B cell (primary cell): ENCODE data around the gene CORO2B. TPM values are rescaled to one million over a fixed set of nuclear protein-coding genes. Genes with fewer than 3 reads are reported as not detected.

Experiments
- ATAC-seq: fragments of 200-7000 bp; cut with Tn5 transposase; one replicate; pipeline ENCODE4 v1.10.0; 2021; ENCODE audit warnings: low read depth, mild to moderate bottlenecking, moderate number of reproducible peaks, moderate library complexity
- CTCF ChIA-PET: fragments of 350-600 bp; sonication (Branson Sonifier 250); formaldehyde crosslinking; loops from one replicate; lab custom pipeline; 2021; ENCODE audit warnings: antibody characterized with exemption, inconsistent platforms; lab: Charles Lee
- POLR2A ChIA-PET: fragments of 350-600 bp; sonication (Branson Sonifier 250); formaldehyde crosslinking; loops from one replicate; lab custom pipeline; 2021; ENCODE audit warnings: antibody characterized with exemption; lab: Charles Lee
- DNase-seq: peaks from one replicate; pipeline ENCODE4 v3.0.0; 2013
- H2AFZ ChIP-seq: 2 replicates; pipeline ENCODE4 v1.6.1; 2012; ENCODE audit warnings: mild to moderate bottlenecking, low read depth, low read length; ENCODE audit not compliant: insufficient read depth, poor library complexity, severe bottlenecking
- H3K27ac ChIP-seq, 2 donors: 1 replicate in 1 of 2; 2 replicates in 1 of 2; pipeline ENCODE4 v1.5.1; 2012 to 2013; ENCODE audit warnings: low read length in 2 of 2, mild to moderate bottlenecking in 2 of 2, moderate library complexity in 1 of 2
- H3K27me3 ChIP-seq, 4 experiments: fragments of 200-600 bp in 1 of 4; sonication (generic) in 1 of 4; replicated peaks in 1 of 4; 1 replicate in 2 of 4; 2 replicates in 2 of 4; pipeline versions ENCODE4 v1.6.1 to v1.7.0; 2013 to 2016; ENCODE audit warnings: low read length in 3 of 4, mild to moderate bottlenecking in 2 of 4, mixed read lengths in 1 of 4, moderate library complexity in 1 of 4; ENCODE audit not compliant: insufficient read depth in 4 of 4, control insufficient read depth in 3 of 4; ENCODE audit errors: control extremely low read depth in 1 of 4
- H3K36me3 ChIP-seq, 2 experiments: replicated peaks in 1 of 2; 1 replicate in 1 of 2; 2 replicates in 1 of 2; pipeline versions ENCODE4 v1.6.1 to v1.7.1; 2013; ENCODE audit warnings: low read length in 1 of 2; ENCODE audit not compliant: insufficient read depth in 2 of 2, control insufficient read depth in 1 of 2; ENCODE audit errors: control extremely low read depth in 1 of 2, extremely low read depth in 1 of 2
- H3K4me1 ChIP-seq, 2 donors: fragments of 200-600 bp in 1 of 2; sonication (generic) in 1 of 2; 1 replicate in 1 of 2; 2 replicates in 1 of 2; pipeline versions ENCODE4 v1.5.1 to v1.6.1; 2013 to 2017; ENCODE audit warnings: low read length in 2 of 2; ENCODE audit not compliant: control insufficient read depth in 2 of 2, insufficient read depth in 2 of 2
- H3K4me2 ChIP-seq: replicated peaks from 2 replicates; pipeline ENCODE3; 2012; ENCODE audit warnings: mild to moderate bottlenecking, low read depth, low read length; ENCODE audit not compliant: poor library complexity, severe bottlenecking
- H3K4me3 ChIP-seq, 5 experiments: fragments of 200-600 bp in 1 of 5; sonication (generic) in 1 of 5; 1 replicate in 3 of 5; 2 replicates in 2 of 5; pipeline versions ENCODE4 v1.5.1 to v1.7.0; 2011 to 2016; ENCODE audit warnings: low read length in 4 of 5, mild to moderate bottlenecking in 4 of 5, low read depth in 2 of 5, control low read depth in 1 of 5, moderate library complexity in 1 of 5; ENCODE audit not compliant: insufficient read depth in 1 of 5; ENCODE audit errors: control extremely low read depth in 1 of 5, extremely low read depth in 1 of 5
- H3K79me2 ChIP-seq: fragments of 200-600 bp; sonication (generic); one replicate; pipeline ENCODE4 v1.6.0; 2016; ENCODE audit warnings: low read length; ENCODE audit not compliant: control insufficient read depth, insufficient read depth
- H3K9ac ChIP-seq: fragments of 200-600 bp; sonication (generic); 2 replicates; pipeline ENCODE4 v1.6.1; 2017; ENCODE audit warnings: mild to moderate bottlenecking, low read length, moderate library complexity
- H3K9me3 ChIP-seq, 3 donors: one replicate each; pipeline versions ENCODE4 v1.6.1 to v1.7.1; 2013; ENCODE audit warnings: low read length in 2 of 3; ENCODE audit not compliant: control insufficient read depth in 2 of 3, insufficient read depth in 1 of 3; ENCODE audit errors: control extremely low read depth in 1 of 3
- H4K20me1 ChIP-seq: 2 replicates; pipeline ENCODE4 v1.6.0; 2012; ENCODE audit warnings: mild to moderate bottlenecking, low read length; ENCODE audit not compliant: insufficient read depth, control insufficient read depth, poor library complexity, severe bottlenecking
- H3K27ac Mint-ChIP-seq: one replicate; pipeline ENCODE4 v1.8.0; 2021; ENCODE audit warnings: mixed read lengths
- H3K27me3 Mint-ChIP-seq: one replicate; pipeline ENCODE4 v1.8.0; 2021; ENCODE audit warnings: mixed read lengths
- H3K4me1 Mint-ChIP-seq: one replicate; pipeline ENCODE4 v1.8.0; 2021; ENCODE audit warnings: mixed read lengths
- H3K4me3 Mint-ChIP-seq: one replicate; pipeline ENCODE4 v1.8.0; 2021; ENCODE audit warnings: mixed read lengths
- H3K9me3 Mint-ChIP-seq: one replicate; pipeline ENCODE4 v1.8.0; 2022; ENCODE audit warnings: mixed read lengths; ENCODE audit not compliant: insufficient read depth
- EZH2 ChIP-seq: IDR thresholded peaks from 2 replicates; pipeline ENCODE4 v1.6.1; 2012; ENCODE audit warnings: borderline replicate concordance, low read depth, mild to moderate bottlenecking, moderate library complexity, low read length; ENCODE audit not compliant: insufficient read depth, poor library complexity, severe bottlenecking
- WGBS: methylation state at CpG from one replicate; pipeline ENCODE4 v1.1.5; 2013; ENCODE audit warnings: missing lambda C conversion rate; ENCODE audit not compliant: insufficient coverage; 5-methylcytosine and 5-hydroxymethylcytosine counted together
- intact Hi-C: fragments of 100-400 bp; cut with micrococcal nuclease; formaldehyde crosslinking; loops from one replicate; pipeline ENCODE4 v1.10.0; 2022
- polyA plus RNA-seq: library from polyadenylated mRNA; depleted of rRNA; stranded (reverse); fragments of >200 nt; gene quantifications from 2 replicates; pipeline ENCODE4 v1.2.3, GENCODE V29; 2012
- total RNA-seq, 2 donors: library from RNA; stranded (reverse); fragments of 120-200 nt in 1 of 2; gene quantifications; 1 replicate in 1 of 2; 2 replicates in 1 of 2; pipeline versions ENCODE4 v1.2.3 to v1.2.4, GENCODE V29; 2013 to 2022
- TF ChIP-seq, protein P1 (sequence below): fragments of 200-600 bp; IDR thresholded peaks from one replicate; pipeline ENCODE4 v1.8.0; 2022; ENCODE audit warnings: antibody characterized with exemption, mild to moderate bottlenecking

CORO2B gene
- total and polyA plus RNA-seq, 2 donors (not counting 1 experiment from before 2014, with no cell fraction given) = 9.5 to 11.3 TPM

DNA sequence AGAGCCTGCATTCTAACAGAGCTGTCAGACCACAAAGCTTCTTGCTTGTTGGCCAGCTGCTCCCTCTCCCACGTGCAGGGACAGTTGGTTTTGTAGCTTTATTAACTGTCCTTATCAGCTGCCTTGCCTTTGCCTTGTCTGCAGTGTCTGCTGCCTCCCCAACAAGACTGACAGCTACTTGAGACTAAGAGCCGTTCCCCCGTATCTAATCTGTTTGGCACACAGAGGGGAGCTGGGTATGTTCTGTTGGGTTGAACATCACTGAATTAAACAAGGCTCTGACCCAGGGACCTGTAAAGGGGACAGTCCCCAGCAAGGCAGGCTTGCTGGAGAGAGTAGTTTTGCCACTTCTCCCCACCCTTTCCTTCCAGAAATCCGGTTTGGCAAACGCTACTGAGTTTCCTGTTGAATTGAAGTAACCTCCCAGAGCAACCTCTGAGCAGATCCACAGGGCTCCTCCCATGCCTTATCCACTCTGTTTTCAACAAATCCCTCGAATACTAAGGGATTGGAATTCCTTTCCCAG is 125.8 kb downstream of the CORO2B start:
- Mint-ChIP-seq H3K4me3 (no peak overlapping the region), H3K4me1 (no peaks in the 10 kb centered on the region), H3K9me3 (no peaks in the 10 kb centered on the region), H3K27me3 (no peaks in the 10 kb centered on the region), H3K27ac (no peak overlapping the region)
- Histone ChIP-seq H3K4me2 (no peak overlapping the region), H4K20me1 (no peaks in the 10 kb centered on the region), H3K4me3 (no peak overlapping the region), H3K27me3 (no peaks in the 10 kb centered on the region), H2AFZ (no peak overlapping the region), H3K9me3 (no peaks in the 10 kb centered on the region), H3K27ac (no peak overlapping the region), H3K4me1 (no peaks in the 10 kb centered on the region), H3K9ac (no peak overlapping the region), H3K79me2 (no peaks in the 10 kb centered on the region), H3K36me3 (no peaks in the 10 kb centered on the region)
- ChIA-PET CTCF (interaction anchor here (0.7 kb wide), 1 partner anchor 392 kb away, joined by 3 read pairs; no protein-coding TSS in a partner anchor), POLR2A (no interaction called here)
- 11% methylated on average over 4 of the region's 6 CpGs for WGBS
- TF ChIP-seq, protein P1, sequence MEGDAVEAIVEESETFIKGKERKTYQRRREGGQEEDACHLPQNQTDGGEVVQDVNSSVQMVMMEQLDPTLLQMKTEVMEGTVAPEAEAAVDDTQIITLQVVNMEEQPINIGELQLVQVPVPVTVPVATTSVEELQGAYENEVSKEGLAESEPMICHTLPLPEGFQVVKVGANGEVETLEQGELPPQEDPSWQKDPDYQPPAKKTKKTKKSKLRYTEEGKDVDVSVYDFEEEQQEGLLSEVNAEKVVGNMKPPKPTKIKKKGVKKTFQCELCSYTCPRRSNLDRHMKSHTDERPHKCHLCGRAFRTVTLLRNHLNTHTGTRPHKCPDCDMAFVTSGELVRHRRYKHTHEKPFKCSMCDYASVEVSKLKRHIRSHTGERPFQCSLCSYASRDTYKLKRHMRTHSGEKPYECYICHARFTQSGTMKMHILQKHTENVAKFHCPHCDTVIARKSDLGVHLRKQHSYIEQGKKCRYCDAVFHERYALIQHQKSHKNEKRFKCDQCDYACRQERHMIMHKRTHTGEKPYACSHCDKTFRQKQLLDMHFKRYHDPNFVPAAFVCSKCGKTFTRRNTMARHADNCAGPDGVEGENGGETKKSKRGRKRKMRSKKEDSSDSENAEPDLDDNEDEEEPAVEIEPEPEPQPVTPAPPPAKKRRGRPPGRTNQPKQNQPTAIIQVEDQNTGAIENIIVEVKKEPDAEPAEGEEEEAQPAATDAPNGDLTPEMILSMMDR = no peak
- no peak for TF ChIP-seq EZH2
- DNase-seq (no peak), ATAC-seq (no peak)
- intact Hi-C loops = no loop called here

DNA sequence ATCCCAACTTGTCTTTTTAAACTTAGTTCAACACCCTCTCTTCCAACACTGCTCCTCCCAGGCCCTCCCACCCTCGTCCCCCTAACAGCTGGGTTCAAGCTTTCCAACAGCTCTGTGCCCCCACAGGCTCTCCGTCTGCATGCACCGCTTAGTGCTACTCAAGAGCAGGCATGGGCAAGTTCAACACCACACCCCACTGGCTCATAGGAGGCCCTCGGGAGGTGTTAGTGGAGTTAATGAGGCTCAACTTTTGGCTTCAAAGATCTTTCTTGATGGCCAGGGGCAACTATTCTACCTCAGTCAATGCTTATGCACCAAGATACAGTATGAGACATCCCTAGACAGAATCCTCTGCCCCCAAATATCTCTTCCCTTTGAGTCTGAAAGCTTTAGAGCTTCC is 127.5 kb downstream of the CORO2B start:
- Histone ChIP-seq H3K79me2 (no peaks in the 10 kb centered on the region), H2AFZ (no peak overlapping the region), H4K20me1 (no peaks in the 10 kb centered on the region), H3K27me3 (no peaks in the 10 kb centered on the region), H3K4me1 (no peaks in the 10 kb centered on the region), H3K4me3 (no peak overlapping the region), H3K9me3 (no peaks in the 10 kb centered on the region), H3K36me3 (no peaks in the 10 kb centered on the region), H3K4me2 (no peak overlapping the region), H3K27ac (no peak overlapping the region), H3K9ac (no peak overlapping the region)
- no peak for TF ChIP-seq EZH2
- TF ChIP-seq, protein P1 = no peak
- H3K4me1 Mint-ChIP-seq = no peaks in the 10 kb centered on the region
- ChIA-PET POLR2A (no interaction called here), CTCF (interaction anchor here (1.6 kb wide), 1 partner anchor 32 kb away, joined by 4 read pairs; no protein-coding TSS in a partner anchor)
- no peak for ATAC-seq
- no peak for DNase-seq
- H3K9me3 Mint-ChIP-seq = no peaks in the 10 kb centered on the region
- WGBS = 50% methylated on average over 1 of the region's 4 CpGs
- peaks cover 3% of the 10 kb centered on the region for H3K27me3 Mint-ChIP-seq
- H3K4me3 Mint-ChIP-seq = no peak overlapping the region
- no peak overlapping the region for H3K27ac Mint-ChIP-seq
- intact Hi-C loops = no loop called here
